ENCODE measurements around the gene PAFAH2.
"Not testable (repeated sequence)": the region's sequence is repeated elsewhere in the genome, so short reads cannot be mapped to it uniquely, and the experiment has no call there.

The PAFAH2 gene

DNA sequence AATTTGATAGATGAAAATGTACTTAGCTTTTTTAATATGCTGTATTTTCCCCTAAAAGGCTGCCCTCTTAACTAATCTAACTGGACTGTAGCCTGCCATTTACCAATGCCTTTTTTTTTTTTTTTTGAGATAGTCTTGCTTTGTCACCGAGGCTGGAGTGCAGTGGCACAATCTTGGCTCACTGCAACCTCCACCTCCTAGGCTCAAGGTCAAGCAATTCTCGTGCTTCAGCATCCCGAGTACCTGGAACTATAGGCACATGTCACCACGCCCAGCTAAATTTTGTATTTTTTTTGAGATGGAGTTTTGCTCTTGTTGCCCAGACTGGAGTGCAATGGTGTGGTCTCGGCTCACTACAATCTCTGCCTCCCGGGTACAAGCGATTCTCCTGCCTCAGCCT is 18.7 kb downstream of the PAFAH2 start:
- no peak for ATAC-seq

DNA sequence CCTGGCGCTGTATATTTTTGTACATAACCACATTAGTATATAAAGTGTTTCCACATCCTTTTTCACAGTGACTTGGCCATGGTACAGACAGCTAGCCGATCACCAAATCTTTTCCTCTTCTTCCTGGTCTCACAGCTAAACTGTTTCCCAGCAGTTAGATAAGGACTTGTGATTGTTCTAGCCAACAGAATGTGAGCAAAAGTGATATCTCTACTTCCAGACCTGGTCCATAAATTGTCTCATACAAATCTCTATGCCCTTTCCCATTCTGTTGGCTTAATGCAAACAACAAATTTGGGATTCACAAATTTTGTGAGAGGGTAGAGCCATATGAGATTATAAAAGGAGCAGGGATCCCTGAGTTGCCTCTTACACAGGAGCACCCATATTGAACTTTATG is 19.5 kb downstream of the PAFAH2 start:
- no peak for ATAC-seq

DNA sequence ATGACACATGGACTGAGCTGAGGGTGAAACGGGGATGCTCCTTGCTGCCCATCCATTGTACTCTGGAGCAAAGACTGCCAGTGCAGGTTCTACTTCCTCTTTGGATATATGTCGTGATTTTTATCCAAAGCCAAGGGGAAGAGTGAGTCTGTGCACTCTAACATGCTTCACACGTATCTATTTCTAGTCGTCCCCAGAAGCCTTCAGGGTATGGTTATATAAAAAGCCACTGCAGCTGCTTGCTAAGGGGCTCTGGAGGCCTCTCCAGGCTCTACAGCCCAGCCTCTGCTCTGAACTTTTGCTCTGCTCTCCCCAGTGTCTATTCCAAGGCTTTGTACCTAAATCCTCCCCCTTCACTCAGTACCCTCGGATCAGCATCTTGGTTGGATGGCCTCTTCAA is 20.1 kb downstream of the PAFAH2 start:
- no peak for ATAC-seq

DNA sequence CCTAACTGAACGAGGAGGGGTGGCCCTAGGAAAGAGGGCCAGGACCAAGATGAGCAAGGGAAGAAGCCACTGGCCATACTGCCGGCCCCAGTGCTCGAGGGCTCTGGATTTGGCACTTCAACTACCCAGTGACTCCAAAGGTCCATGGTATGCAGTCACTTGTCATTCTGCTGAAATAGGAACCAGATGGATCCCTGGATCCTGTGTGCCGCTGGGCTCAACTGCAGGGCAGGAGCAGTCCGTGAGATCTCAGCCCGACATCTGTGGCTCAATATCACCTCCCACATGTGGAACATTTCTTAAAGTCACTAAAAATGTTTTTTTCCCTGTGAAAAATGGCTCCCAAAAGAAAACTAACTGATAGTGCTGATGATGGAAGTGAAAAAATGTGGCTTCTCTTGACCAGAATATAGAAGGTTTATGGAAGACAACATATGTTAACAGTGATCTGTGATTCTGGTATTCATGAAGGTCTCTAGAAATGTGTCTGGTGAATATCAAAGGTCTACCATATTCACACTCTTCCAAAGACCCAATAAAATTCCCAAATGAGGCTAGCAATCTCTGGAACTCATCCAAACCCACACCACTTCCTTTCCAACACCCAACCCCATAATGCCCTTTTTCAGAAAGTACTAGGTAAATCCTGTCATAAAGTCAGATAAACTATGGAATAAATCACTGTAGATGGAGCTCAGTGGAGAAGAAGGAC is 24.1 kb downstream of the PAFAH2 start:
- no peak for ATAC-seq

DNA sequence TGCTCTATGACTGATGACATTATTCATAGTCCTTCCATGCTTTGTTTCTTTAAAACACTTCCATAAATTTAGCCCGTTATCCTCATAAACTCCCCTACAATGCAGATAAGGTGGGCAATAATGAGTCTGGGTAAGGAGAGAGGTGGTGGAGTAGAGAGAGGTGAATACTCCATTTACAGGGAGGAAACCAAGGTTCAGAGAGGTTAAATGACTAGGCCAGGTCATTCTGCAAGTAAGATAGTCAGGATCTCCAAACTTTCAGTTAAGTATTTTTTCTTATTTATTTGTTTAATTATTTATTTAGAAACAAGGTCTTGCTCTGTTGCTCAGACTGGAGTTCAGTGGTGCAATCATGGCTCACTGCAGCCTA is 26.1 kb downstream of the PAFAH2 start:
- peak; percentile 37 to 38 for ATAC-seq

DNA sequence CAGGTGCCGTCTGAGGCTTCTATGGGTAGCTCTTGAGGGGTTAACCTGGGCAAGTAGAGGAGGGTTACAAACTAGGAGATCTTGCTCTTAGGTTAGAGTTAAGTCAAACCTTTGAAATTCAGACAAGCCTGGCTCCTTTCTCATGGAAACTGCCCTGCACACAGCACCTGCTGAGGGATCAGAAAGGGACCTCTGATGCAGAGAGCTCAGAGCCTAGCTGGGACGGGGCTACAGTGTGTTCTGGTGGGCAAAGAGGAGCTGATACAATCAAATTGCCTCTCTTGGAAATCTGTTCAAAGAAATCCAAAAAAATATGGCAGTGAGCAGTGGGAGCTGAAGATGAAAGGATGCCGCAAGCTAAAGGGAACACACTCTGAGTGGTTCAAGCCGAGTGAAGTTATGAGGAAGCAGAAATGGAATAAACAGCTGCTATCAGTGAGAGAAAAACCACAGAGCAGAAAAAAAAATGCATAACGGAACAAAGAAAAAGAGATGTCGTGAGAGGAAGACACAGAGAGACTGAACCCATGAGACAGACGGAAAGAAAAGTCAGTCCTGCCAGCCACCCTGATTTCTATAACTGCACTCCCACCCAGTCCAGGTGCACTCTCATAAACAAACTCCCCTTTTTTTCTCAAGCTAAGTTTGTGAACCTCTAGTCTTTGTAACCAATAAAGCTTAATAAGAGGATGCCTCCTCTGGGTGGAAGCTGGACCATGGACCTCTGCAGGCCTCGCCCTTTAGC is 26.6 kb downstream of the PAFAH2 start:
- ATAC-seq = peak; percentile 83

DNA sequence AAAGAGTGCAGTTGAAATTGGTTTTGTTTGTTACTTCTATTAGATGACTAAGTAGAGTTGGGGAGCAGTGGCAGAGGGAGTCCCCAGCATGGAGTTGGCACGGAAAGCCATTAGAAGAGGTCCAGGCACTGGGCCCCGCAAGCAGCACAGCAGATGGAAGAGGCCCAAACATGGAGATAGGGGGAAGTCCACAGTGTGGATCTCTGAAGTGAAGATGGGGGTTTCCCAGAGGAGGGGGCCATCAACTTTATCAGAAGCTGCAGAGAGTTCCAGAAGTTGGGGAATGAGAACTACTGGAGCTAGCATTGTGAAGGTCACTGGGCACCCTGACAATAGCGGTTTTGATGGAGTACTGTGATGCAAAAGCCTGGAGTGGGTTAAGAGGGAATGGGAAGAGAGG is 30.6 kb downstream of the PAFAH2 start:
- ATAC-seq = no peak

DNA sequence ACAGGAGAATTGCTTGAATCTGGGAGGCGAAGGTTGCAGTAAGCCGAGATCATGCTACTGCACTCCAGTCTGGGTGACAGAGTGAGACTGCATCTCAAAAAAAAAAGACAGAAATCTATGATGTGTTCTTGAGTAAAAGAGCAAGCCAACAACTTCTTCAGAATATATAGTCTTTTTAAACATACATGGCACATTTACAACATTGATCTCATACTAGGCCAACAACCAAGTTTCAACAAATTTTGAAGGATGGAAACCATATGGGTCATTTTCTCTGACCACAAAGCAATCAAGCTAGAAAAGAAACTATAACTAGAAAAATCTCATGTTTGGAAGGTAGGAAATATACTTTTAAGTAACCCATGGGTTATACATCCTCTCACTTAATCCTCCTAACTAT is 38.3 kb downstream of the PAFAH2 start:
- no peak for ATAC-seq

DNA sequence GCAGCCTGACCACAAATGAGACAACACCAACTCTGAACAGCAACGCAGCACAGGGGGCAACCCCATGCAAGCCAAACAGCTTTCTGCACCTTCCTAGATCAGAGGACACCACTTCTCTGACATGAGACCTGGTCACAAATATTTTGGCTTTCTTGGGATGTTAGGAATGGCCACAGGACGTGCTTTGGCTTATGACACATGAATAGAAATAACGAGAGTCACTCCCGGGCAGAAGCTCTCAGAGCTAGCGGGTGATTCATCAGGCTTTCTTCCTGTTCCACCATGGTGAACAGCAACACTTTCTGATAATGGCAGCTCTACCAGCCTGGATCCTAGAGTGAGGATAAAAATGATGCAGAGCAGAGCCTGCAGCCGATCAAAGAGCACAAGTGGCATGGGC is 39.4 kb downstream of the PAFAH2 start:
- ATAC-seq = no peak

DNA sequence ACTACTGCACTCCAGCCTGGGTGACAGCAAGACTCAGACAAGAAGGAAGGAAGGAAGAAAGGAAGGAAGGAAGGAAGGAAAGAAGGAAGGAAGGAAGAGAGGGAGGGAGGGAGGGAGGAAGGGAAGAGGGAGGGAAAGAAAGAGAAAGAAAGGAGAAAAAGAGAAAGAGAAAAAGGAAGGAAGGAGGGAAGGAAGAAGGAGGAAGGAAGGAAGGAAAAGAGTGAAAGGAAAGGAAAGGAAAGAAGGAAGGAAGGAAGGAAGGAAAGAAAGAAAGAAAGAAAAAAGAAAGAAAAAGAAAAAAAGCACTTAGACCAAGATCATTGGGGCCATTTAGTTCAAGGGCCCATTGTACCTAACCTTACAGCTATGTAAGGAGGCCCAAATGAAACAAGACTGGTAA is 42.3 kb downstream of the PAFAH2 start:
- no peak for ATAC-seq

DNA sequence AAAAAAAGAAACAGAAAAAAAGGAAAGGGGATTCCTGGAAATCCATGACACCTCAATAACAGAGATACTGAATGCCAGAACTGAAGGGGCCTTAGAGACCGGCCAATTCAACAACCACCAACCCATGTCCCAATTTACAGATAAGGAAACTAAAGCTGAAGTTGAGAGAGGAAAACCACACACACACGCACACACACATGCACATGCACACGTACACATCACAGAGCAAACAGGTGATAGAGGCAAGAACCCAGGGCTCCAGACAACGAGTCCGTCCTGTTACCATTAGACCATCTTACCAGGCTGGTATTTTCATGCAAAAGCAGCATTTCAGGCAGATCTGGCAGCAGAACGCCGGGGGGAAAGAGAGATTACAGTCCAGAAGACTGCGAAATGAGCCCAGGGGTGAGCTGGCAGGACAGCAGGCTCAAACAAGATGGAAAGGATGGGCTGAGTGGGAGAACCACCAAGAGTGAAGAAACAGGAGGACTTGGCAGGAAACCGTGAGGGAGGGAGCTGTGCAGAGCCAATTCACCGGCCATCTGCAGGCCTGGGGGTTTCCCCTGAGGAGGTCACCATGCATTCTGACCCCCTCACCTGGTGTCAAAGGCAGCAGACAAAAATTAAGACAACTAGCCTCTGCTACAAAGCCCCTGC is 43.5 kb downstream of the PAFAH2 start:
- ATAC-seq = no peak

DNA sequence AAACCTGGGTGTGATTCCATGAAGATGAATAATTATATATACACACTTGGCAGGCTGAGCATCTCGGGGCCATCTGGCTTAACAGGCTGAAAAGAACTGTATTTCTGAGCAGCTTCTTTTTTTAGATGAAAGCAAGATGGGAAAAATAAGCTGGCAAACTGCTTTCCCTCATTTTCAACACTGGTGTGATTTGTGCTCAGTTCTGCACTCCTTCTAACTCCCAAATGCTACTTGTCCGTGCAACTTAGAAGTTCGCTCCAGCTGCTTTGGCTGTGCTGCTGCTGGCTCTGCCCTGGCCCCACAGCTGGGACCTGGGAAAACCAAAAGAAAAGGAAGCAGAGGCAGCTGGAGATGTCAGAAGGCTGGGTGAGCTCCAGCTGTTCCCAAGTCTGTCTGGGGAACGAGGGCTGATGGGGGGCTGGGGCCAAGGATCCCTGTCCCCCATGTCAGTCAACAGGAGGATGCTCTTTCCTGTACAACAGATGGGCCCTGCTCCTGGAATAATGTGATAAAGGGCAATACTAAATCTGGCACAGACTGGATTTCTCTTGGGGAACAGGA is 44.9 kb downstream of the PAFAH2 start:
- ATAC-seq = no peak

DNA sequence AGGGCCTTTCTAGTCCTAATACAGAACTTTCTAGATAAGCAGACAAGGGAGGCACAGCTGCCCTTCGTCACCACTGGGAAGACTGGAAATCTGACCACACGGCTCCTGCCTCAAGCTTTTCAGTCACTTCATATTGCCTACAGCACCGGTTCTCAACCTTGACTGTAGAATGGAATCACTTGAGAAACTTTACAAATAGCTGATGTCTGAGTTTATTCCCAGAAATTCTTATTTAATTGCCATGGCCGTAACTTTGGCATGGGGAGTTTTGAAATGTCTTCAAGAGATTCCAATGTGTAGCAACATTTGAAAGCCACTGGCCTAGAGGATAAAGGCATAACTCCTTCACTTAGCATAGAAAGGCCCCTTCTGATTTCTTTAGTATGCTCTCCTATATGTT is 49.2 kb downstream of the PAFAH2 start:
- no peak for ATAC-seq

DNA sequence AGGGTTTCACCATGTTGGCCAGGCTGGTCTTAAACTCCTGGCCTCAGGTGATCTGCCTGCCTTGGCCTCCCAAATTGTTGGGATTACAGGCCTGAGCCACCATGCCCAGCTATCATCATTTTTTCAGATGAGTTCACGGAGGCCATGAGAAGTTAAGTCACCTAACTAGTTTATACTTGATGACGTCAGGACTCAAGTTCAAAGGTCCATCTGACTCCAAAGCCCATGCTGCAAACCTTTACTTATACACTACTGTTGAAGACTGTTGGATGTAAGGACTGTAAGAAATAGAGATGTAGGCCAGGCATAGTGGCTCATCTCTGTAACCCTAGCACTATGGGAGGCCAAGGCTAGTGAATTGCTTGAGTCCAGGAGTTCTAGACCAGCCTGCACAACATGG is 50.8 kb downstream of the PAFAH2 start:
- ATAC-seq = no peak

DNA sequence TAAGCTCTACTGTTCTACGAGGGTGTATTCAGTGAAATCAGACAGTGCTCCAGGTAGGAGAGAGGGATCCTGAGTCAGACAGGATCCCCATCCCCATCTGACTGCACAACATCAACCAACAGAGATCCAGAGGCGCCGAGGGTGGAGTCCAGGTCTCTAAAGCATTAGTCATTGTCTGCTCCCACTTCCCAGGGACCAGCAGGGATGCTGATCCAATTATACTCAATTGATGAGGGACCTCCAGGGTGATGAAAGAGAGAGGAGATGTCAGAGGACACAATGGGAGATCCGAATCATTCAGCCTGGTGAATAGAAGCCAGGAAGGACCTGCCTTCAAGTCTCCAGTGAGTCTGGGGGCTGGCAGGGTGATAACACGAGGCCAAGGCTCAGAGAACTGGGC is 52.1 kb downstream of the PAFAH2 start:
- ATAC-seq = no peak

DNA sequence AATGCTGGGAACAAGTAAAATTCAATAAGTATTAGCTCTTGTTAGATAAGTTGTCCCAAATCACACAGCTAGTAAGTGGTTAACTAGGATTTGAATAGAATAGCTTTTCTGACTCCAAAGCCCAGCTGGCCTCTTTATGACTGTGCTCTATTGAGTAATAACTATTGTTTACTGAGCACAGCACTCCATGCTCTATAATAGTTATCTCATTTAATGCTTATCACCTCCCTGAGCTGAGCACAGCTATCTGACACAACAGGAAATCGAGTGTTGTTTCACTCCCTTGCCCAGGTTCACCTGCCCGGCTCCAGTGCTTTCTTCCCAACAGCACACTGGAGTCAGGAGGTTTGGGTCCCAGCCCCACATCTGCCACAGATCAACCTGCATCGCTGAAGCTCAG is 52.9 kb downstream of the PAFAH2 start:
- no peak for ATAC-seq

DNA sequence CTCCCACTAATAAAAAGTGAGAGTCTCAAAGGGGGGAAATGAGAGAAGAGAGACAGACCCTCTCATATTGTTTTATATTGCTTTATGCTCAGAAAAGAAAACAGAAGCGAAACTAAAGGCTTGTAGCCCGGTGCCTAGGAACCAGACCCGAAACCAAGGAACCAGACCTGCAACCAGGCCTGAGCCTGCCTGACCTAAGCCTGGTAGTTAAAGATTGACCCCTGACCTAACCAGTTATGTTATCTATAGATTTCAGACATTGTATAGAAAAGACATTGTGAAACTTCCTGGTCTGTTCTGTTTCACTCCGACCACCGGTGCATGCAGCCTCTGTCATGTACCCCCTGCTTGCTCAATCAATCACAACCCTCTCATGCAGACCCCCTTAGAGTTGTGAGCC is 54.4 kb downstream of the PAFAH2 start:
- not testable (repeated sequence) for ATAC-seq

DNA sequence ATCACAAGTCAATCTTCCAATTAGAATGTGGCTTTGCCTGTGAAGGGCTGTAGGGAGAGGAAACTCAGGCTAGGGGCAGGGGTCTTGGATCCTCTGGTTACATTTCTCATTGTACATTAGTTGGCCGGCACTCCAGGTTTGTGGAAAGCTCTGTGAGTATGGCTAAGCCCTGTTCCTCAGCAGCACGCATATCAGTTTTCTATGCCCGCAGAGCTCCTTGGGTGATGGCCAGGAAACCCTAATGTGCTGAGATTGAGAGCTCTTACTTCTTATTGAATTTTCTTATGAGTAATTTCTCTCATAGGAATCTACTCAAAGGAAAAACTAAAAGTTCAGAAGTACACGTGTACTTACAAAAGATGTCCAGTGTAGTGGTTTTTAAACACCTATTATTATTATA is 60.9 kb downstream of the PAFAH2 start:
- ATAC-seq = no peak

DNA sequence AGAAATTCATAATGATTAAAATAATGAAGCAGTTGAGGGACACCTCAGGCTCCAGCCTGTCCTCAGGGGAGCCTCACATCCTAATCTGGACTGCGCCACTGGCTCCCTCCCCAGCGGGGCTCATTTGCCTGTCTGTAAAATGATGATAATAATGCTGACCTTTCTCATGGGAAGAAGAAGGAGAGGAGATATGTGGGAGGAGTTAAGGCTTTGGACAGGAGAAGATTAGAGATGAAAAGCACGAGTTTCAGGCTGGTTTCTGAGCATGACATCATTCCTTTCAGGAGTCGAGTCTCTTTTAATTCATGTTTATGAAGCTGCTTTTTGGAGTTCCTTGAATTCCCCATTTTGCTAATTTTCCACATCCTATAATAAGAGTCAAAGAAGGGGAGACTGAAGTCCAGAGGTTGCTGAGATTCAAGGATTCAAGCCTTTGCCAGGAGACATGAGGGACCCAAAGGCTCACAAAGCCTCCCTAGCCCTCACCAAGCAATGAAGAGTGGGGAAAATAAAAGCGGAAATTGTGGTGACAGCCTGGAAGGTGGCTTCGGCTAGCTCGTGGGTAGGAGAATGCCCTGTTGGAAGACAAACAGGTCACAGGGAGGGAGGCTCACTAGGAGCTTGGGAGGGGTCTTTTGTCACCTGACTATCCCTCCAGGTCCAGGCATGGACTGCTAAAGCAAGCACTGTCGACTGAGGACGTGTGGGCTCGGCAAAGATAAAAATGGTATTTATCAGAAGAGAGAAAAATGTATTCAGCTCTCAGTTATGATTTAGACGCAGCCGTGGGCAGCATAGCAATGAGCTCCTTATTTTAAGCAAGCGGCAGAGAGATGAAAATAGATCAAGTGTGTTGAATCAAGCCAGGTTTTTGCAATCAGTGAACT is 64.1 kb downstream of the PAFAH2 start:
- no peak for ATAC-seq

DNA sequence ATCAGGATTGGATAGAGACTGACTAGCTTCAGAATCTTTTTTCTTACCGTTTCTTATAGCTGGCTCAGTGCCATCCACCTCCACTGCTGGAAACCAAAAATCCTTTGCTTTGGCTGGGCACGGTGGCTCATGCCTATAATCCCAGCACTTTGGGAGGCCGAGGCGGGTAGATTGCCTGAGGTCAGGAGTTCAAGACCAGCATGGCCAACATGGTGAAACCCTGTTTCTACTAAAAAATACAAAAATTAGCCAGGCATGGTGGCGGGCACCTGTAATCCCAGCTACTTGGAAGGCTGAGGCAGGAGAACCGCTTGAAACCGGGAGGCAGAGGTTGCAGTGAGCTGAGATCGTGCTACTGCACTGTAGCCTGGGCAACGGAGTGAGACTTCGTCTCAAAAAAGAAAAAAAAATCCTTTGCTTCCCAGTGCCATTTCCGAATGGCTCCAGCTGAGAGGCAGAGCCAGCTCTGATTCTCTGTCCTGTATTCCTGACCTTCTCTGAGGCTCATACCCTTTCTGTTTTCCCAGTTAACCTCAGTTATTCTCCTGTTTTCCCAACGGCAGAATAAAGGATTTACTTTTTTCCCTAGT is 65.0 kb downstream of the PAFAH2 start:
- not testable (repeated sequence) for ATAC-seq

DNA sequence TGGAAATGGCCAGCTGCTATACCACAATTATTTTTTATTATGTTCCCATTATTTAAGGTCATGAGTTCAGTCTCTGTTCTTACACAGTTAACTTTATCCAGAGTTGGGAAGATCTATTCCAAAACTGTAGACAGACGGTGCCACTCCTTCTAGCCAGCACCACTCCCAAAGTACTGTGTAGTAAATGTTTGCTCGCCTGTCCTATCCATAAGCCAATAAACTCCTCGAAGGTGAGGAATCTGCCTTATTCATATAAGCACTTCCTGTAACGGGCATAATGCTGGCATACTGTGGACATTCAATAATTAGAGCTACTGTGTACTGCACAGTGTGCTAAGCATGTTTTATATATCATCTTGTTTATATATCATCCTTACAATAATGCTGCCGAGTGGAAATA is 65.5 kb downstream of the PAFAH2 start:
- no peak for ATAC-seq

DNA sequence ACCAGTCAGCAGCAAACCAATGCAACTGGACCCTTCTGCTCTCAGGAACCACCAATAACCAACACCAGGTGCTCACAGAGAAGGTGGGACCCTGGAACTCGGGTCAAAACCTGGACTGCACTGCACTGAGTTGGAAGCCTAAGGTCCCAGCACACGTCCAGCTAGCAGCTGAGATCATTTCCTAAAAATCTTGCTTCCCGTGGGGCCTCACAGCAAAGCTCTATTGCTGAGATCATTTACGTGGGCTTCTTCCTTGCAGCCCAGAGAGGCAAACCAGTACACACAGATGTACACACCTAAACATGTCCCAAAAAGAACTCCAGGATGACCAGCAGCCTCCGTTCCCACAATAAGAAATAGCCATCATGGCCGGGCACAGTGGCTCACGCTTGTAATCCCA is 68.8 kb downstream of the PAFAH2 start:
- ATAC-seq = no peak
